Panc1 (cell line): ENCODE data around the gene PDCD1. TPM values are rescaled to one million over a fixed set of nuclear protein-coding genes. Genes with fewer than 3 reads are reported as not detected.

Experiments used
- ATAC-seq: fragments of 200-7000 bp; cut with Tn5 transposase; 2 replicates; pipeline ENCODE4 v1.9.1; 2020; ENCODE audit warnings: mild to moderate bottlenecking, moderate library complexity
- BruUV-seq: library from RNA; stranded (reverse); fragments of 400-500 nt; replicated peaks from 2 replicates; lab custom pipeline; 2021; lab: Mats Ljungman, UMichigan
- CTCF ChIA-PET: fragments of 300-600 bp; sonication (Branson Sonifier 250); formaldehyde crosslinking; loops from one replicate; lab custom pipeline; 2022; ENCODE audit warnings: antibody characterized with exemption; lab: Charles Lee
- POLR2A ChIA-PET: fragments of 300-600 bp; sonication (Branson Sonifier 250); formaldehyde crosslinking; loops from one replicate; lab custom pipeline; 2022; ENCODE audit warnings: antibody characterized with exemption; lab: Charles Lee
- DNase-seq: peaks from one replicate; pipeline ENCODE4 v3.0.0-alpha.2; 2010; ENCODE audit warnings: low read depth, low spot score
- H3K27ac ChIP-seq: 2 replicates; pipeline ENCODE4 v1.5.1; 2011; ENCODE audit warnings: mild to moderate bottlenecking, low read length, inconsistent platforms
- H3K27me3 ChIP-seq: fragments of 200-500 bp; sonication (Bioruptor generic); 2 replicates; pipeline ENCODE4 v1.6.0; 2014; ENCODE audit warnings: low read length, inconsistent platforms; ENCODE audit not compliant: control insufficient read depth, insufficient read depth
- H3K36me3 ChIP-seq: fragments of 200-500 bp; sonication (Bioruptor generic); 2 replicates; pipeline ENCODE4 v1.5.1; 2014; ENCODE audit warnings: inconsistent platforms, mild to moderate bottlenecking, low read length, moderate library complexity; ENCODE audit not compliant: control insufficient read depth, insufficient read depth
- H3K4me1 ChIP-seq: 2 replicates; pipeline ENCODE4 v1.5.1; 2011; ENCODE audit warnings: inconsistent platforms, mild to moderate bottlenecking, low read length, moderate library complexity; ENCODE audit not compliant: control insufficient read depth, insufficient read depth
- H3K4me3 ChIP-seq, 2 experiments: 2 replicates each; pipeline ENCODE4 v1.5.1; 2011 to 2012; ENCODE audit warnings: low read depth in 2 of 2, low read length in 2 of 2, mild to moderate bottlenecking in 2 of 2, inconsistent platforms in 1 of 2, moderate library complexity in 1 of 2
- H3K9me3 ChIP-seq: fragments of 200-500 bp; sonication (Bioruptor generic); 2 replicates; pipeline ENCODE4 v1.5.1; 2014; ENCODE audit warnings: low read depth, mild to moderate bottlenecking, inconsistent platforms, low read length, moderate library complexity; ENCODE audit not compliant: control insufficient read depth, insufficient read depth
- CTCF ChIP-seq: fragments of 450-650 bp; IDR thresholded peaks from 2 replicates; pipeline ENCODE4 v1.5.1; 2017; ENCODE audit warnings: mild to moderate bottlenecking
- POLR2AphosphoS5 ChIP-seq: IDR thresholded peaks from 2 replicates; pipeline ENCODE4 v1.6.1; 2012; ENCODE audit warnings: mild to moderate bottlenecking, low read depth, low read length, moderate library complexity
- SIN3A ChIP-seq: IDR thresholded peaks from 2 replicates; pipeline ENCODE4 v1.6.1; 2012; ENCODE audit warnings: low read depth, mild to moderate bottlenecking, low read length, moderate library complexity, borderline replicate concordance; ENCODE audit not compliant: insufficient read depth
- TCF7L2 ChIP-seq: IDR thresholded peaks from 2 replicates; pipeline ENCODE4 v1.6.1; 2011; ENCODE audit warnings: mild to moderate bottlenecking, low read depth, low read length, inconsistent platforms
- in situ Hi-C: cut with HindIII; loops from 2 replicates; pipeline ENCODE4 v1.10.0; 2016; ENCODE audit warnings: low sequenced_read_pairs, low pct_unique_long_range_greater_than_20kb
- intact Hi-C: fragments of 100-400 bp; cut with micrococcal nuclease; formaldehyde crosslinking; loops from one replicate; pipeline ENCODE4 v1.10.0; 2022; ENCODE audit not compliant: unreplicated experiment
- total RNA-seq: library from RNA; stranded (reverse); gene quantifications from one replicate; pipeline ENCODE4 v1.2.1, GENCODE V29; 2021; ENCODE audit not compliant: unreplicated experiment
- TF ChIP-seq, protein P1 (sequence below), 2 experiments: IDR thresholded peaks; 2 replicates each; pipeline ENCODE4 v1.6.1; 2011 to 2012; ENCODE audit warnings: low read depth in 2 of 2, control low read depth in 1 of 2, low read length in 1 of 2, mild to moderate bottlenecking in 1 of 2, moderate library complexity in 1 of 2; ENCODE audit not compliant: insufficient read depth in 1 of 2

Gene PDCD1
- total RNA-seq, 1 experiment from 2014 or later: 0.15 TPM

DNA sequence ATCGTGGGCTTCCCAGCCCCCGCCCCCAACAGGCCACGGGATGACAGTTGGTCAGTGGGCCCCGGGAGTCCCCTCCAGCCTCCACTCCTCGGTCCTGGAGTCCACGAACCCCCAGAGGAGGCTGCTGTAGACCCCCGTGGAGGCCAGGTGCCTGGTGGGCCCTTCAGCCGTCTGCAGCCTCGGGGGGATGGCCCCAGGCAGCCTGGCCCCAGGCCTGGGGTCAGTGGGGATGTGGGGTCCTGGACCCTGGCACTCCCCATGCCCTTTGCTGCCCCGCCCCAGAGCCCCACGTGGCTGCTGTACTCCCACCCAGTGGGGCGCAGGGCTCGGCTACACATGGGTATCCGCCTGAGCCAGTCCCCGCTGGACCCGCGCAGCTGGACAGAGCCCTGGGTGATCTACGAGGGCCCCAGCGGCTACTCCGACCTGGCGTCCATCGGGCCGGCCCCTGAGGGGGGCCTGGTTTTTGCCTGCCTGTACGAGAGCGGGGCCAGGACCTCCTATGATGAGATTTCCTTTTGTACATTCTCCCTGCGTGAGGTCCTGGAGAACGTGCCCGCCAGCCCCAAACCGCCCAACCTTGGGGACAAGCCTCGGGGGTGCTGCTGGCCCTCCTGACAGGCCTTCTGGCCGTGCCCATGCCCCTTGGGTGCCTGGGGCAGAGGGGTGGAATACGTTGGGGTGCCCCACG, 42.1 kb downstream of the PDCD1 start:
- Histone ChIP-seq H3K27me3 (no peaks in the 10 kb centered on the region), H3K36me3 (no peaks in the 10 kb centered on the region), H3K4me3 (no peak overlapping the region), H3K9me3 (no peaks in the 10 kb centered on the region), H3K4me1 (peaks cover 3% of the 10 kb centered on the region; the same call in 1 of the 2 replicates), H3K27ac (no peak overlapping the region)
- ChIA-PET CTCF (no interaction called here), POLR2A (no interaction called here)
- ATAC-seq: no peak
- DNase-seq: no peak
- BruUV-seq: no TSS peak
- intact Hi-C loops: no loop called here
- TF ChIP-seq TCF7L2: no peak
- TF ChIP-seq POLR2AphosphoS5: no peak
- TF ChIP-seq, protein P1, sequence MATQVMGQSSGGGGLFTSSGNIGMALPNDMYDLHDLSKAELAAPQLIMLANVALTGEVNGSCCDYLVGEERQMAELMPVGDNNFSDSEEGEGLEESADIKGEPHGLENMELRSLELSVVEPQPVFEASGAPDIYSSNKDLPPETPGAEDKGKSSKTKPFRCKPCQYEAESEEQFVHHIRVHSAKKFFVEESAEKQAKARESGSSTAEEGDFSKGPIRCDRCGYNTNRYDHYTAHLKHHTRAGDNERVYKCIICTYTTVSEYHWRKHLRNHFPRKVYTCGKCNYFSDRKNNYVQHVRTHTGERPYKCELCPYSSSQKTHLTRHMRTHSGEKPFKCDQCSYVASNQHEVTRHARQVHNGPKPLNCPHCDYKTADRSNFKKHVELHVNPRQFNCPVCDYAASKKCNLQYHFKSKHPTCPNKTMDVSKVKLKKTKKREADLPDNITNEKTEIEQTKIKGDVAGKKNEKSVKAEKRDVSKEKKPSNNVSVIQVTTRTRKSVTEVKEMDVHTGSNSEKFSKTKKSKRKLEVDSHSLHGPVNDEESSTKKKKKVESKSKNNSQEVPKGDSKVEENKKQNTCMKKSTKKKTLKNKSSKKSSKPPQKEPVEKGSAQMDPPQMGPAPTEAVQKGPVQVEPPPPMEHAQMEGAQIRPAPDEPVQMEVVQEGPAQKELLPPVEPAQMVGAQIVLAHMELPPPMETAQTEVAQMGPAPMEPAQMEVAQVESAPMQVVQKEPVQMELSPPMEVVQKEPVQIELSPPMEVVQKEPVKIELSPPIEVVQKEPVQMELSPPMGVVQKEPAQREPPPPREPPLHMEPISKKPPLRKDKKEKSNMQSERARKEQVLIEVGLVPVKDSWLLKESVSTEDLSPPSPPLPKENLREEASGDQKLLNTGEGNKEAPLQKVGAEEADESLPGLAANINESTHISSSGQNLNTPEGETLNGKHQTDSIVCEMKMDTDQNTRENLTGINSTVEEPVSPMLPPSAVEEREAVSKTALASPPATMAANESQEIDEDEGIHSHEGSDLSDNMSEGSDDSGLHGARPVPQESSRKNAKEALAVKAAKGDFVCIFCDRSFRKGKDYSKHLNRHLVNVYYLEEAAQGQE (IDR thresholded peaks at IDR 0.05; ENCODE audit: insufficient read depth in 1 of 2, low read depth in 2 of 2, low read length in 1 of 2): no peak
- TF ChIP-seq CTCF: no peak
- no peak for TF ChIP-seq SIN3A
- in situ Hi-C loops: no loop called here

DNA sequence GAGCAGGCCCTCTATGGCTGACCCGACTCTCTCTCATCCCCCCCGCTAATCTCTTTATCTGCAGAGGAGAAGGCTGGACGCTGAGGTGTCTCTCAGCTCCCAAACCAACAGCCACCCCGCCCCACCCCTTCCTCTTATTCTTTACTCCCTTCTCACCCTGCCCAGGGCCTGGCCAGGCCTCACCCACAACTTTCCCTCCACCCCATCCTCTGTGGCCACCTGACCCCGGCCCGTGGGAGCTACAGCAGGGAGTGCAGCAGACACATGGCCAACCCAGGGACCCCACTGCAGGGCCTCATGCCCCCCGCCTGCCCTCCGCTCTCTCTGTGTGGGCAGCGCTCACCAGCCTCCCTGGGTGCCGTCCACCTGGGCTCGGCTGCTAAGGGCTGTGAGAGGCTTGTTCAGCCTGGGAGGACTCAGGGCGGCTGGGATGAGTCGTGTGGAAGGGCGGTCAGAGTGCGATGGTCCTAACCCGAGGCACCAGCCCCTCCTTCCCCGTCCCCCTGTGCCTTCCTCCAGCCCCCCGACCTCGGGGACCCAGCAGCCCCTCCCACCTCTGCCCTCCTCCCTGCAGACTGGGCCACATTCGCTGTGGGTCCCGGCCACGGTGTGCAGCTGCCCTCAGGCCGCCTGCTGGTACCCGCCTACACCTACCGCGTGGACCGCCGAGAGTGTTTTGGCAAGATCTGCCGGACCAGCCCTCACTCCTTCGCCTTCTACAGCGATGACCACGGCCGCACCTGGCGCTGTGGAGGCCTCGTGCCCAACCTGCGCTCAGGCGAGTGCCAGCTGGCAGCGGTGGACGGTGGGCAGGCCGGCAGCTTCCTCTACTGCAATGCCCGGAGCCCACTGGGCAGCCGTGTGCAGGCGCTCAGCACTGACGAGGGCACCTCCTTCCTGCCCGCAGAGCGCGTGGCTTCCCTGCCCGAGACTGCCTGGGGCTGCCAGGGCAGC, 42.9 kb downstream of the PDCD1 start:
- ATAC-seq (no peak), DNase-seq (no peak)
- ChIA-PET POLR2A (no interaction called here), CTCF (interaction anchor here (0.9 kb wide), 1 partner anchor 19 kb away, joined by 6 read pairs; no protein-coding TSS in a partner anchor)
- H3K4me3 ChIP-seq: no peak overlapping the region
- intact Hi-C loops: no loop called here
- no peaks in the 10 kb centered on the region for H3K27me3 ChIP-seq
- H3K36me3 ChIP-seq: no peaks in the 10 kb centered on the region
- no peak for TF ChIP-seq TCF7L2
- no peak for TF ChIP-seq SIN3A
- TF ChIP-seq CTCF: no peak
- TF ChIP-seq, protein P1 (IDR thresholded peaks at IDR 0.05; ENCODE audit: insufficient read depth in 1 of 2, low read depth in 2 of 2, low read length in 1 of 2): no peak
- TF ChIP-seq POLR2AphosphoS5: no peak
- no peaks in the 10 kb centered on the region for H3K9me3 ChIP-seq
- no peak overlapping the region for H3K27ac ChIP-seq
- BruUV-seq: no TSS peak
- H3K4me1 ChIP-seq: peaks cover 6% of the 10 kb centered on the region
- in situ Hi-C loops: no loop called here
